ENCODE data around the gene DCST1. TPM values are rescaled to one million over a fixed set of nuclear protein-coding genes. Genes with fewer than 3 reads are reported as not detected.

DCST1 gene
- total RNA-seq, 1 experiment from 2014 or later = 0.32 TPM

DNA sequence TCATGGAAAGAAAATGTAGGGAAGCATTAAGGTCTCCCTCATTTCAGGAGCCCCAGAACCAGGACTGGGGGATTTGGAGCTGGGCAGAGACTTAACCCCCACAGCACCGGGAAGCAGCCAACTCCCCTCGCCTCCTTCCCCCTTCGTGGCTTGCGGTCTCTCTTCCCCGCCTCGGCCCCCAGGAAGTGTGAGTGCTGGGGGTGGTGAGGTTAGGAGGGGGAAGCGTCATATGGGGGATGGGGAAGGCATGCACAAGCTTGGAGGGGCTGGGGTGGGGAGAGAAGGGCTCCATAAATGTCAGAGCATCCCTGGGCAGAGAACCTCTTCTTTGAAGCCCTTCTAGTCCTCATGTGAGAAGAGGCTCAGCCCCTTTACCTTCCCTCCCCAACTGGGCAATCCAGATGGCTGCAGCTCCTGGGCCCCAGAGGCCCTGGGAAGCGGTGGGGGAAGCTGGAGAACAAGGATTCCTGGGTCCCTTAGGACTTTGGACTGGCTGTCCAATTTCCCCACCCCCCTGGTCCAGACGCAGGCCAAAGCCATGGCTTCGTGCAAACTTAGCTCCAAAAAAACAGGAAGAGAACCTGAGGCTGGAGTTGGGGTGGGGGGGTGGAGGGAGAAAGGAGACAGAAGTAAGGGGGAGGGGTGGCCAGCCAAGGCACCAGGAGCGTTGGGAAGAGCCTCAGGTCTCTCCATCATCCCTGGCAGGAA, 23.3 kb upstream of the DCST1 start:
- peaks cover 7 to 14% of the 10 kb centered on the region in 2 experiments; a peak in 3 of 4 replicates for H3K36me3 ChIP-seq (ENCODE audit: control insufficient read depth in 1 of 2, insufficient read depth in 2 of 2, low read length in 2 of 2)
- ChIA-PET RAD21 (ENCODE audit: low non-redundant PET in 1 of 2, low total read pairs in 2 of 2, uncharacterized antibody in 2 of 2, unreplicated experiment in 2 of 2) (interaction anchor here in 1 of 2 experiments (1.1 kb wide), 1 partner anchor 34 kb away, joined by 4 read pairs; no protein-coding TSS in a partner anchor), CTCF (no interaction called here), POLR2A (no interaction called here)
- BruUV-seq (replicated peaks) = no TSS peak
- H3K4me2 ChIP-seq (ENCODE audit: low read length) = no peak overlapping the region
- peaks cover 74% of the 10 kb centered on the region for H3K79me2 ChIP-seq (ENCODE audit: insufficient read depth, low read length)
- no peak overlapping the region for H3K27ac ChIP-seq (ENCODE audit: low read depth, low read length)
- TF ChIP-seq SIN3A (IDR thresholded peaks at IDR 0.05; ENCODE audit: low read depth) (no peak), SRF (IDR thresholded peaks at IDR 0.05; ENCODE audit: low read depth) (no peak)
- H3K9ac ChIP-seq (ENCODE audit: low read length) = no peak overlapping the region
- H4K20me1 ChIP-seq (ENCODE audit: insufficient read depth) = no peaks in the 10 kb centered on the region
- H3K9me3 ChIP-seq (ENCODE audit: control insufficient read depth in 1 of 2, insufficient read depth in 1 of 2, low read depth in 1 of 2, low read length in 2 of 2) = no peaks in the 10 kb centered on the region
- intact Hi-C loops (cut with micrococcal nuclease) = no loop called here
- H3K9me2 ChIP-seq (ENCODE audit: insufficient read depth) = no peaks in the 10 kb centered on the region
- ATAC-seq (no peak), DNase-seq (ENCODE audit: low read depth, low spot score) (no peak)
- H3K4me3 ChIP-seq (replicated peaks in 1 of 2; ENCODE audit: low read depth in 1 of 2, low read length in 2 of 2) = no peak overlapping the region
- no peak overlapping the region for H2AFZ ChIP-seq (ENCODE audit: low read depth, low read length, poor library complexity, severe bottlenecking)
- peaks cover 10 to 69% of the 10 kb centered on the region in 2 experiments for H3K4me1 ChIP-seq (ENCODE audit: control insufficient read depth in 1 of 2, insufficient read depth in 2 of 2, low read length in 2 of 2)
- no peaks in the 10 kb centered on the region for H3K27me3 ChIP-seq (ENCODE audit: insufficient read depth, low read length)

GRCh38 chr1:155011004-155011416, 22.6 kb upstream of the DCST1 start:
- no peak for TF ChIP-seq YY1 (IDR thresholded peaks at IDR 0.05; ENCODE audit: extremely low read depth, insufficient replicate concordance, low read depth, low read length)
- TF ChIP-seq JUND (IDR thresholded peaks at IDR 0.05) = no peak
- no peak for TF ChIP-seq TCF7L2 (IDR thresholded peaks at IDR 0.05; ENCODE audit: borderline replicate concordance, extremely low read depth, insufficient read depth, insufficient read length)
- TF ChIP-seq FOSL1 (IDR thresholded peaks at IDR 0.05; ENCODE audit: low read depth) = no peak
- TF ChIP-seq EZH2phosphoT487 (IDR thresholded peaks at IDR 0.05; ENCODE audit: borderline replicate concordance) = no peak
- TF ChIP-seq CTCF (IDR thresholded peaks at IDR 0.05 in 2 of 3, conservative IDR thresholded peaks at IDR 0.05 in 1 of 3; ENCODE audit: borderline replicate concordance in 1 of 3, insufficient read depth in 1 of 3, low read depth in 2 of 3, low read length in 2 of 3) = no peak
- TF ChIP-seq SRF (IDR thresholded peaks at IDR 0.05; ENCODE audit: low read depth) = no peak
- no peak for TF ChIP-seq CEBPB (IDR thresholded peaks at IDR 0.05; ENCODE audit: low read depth)
- no peak for TF ChIP-seq POLR2AphosphoS5 (IDR thresholded peaks at IDR 0.05; ENCODE audit: low read depth, low read length)
- TF ChIP-seq, protein P1, sequence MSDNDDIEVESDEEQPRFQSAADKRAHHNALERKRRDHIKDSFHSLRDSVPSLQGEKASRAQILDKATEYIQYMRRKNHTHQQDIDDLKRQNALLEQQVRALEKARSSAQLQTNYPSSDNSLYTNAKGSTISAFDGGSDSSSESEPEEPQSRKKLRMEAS (IDR thresholded peaks at IDR 0.05) = no peak
- TF ChIP-seq CBX3 (IDR thresholded peaks at IDR 0.05; ENCODE audit: low read depth) = no peak
- TF ChIP-seq SP1 (IDR thresholded peaks at IDR 0.05; ENCODE audit: low read depth) = no peak
- no peak for TF ChIP-seq ZNF274 (IDR thresholded peaks at IDR 0.05; ENCODE audit: low read depth, low read length)
- Histone ChIP-seq H3K4me1 (ENCODE audit: control insufficient read depth in 1 of 2, insufficient read depth in 2 of 2, low read length in 2 of 2) (peaks cover 7 to 63% of the 10 kb centered on the region in 2 experiments), H3K79me2 (ENCODE audit: insufficient read depth, low read length) (peaks cover 68% of the 10 kb centered on the region), H3K36me3 (ENCODE audit: control insufficient read depth in 1 of 2, insufficient read depth in 2 of 2, low read length in 2 of 2) (peaks cover 10 to 18% of the 10 kb centered on the region in 2 experiments; a peak in 3 of 4 replicates), H3K27ac (ENCODE audit: low read depth, low read length) (no peak overlapping the region), H4K20me1 (ENCODE audit: insufficient read depth) (no peaks in the 10 kb centered on the region), H2AFZ (ENCODE audit: low read depth, low read length, poor library complexity, severe bottlenecking) (no peak overlapping the region), H3K4me2 (ENCODE audit: low read length) (no peak overlapping the region), H3K9me2 (ENCODE audit: insufficient read depth) (no peaks in the 10 kb centered on the region), H3K4me3 (replicated peaks in 1 of 2; ENCODE audit: low read depth in 1 of 2, low read length in 2 of 2) (no peak overlapping the region), H3K27me3 (ENCODE audit: insufficient read depth, low read length) (no peaks in the 10 kb centered on the region), H3K9me3 (ENCODE audit: control insufficient read depth in 1 of 2, insufficient read depth in 1 of 2, low read depth in 1 of 2, low read length in 2 of 2) (no peaks in the 10 kb centered on the region), H3K9ac (ENCODE audit: low read length) (no peak overlapping the region)
- BruUV-seq (replicated peaks) = no TSS peak
- POLR2A ChIA-PET = no interaction called here
- no peak for DNase-seq (ENCODE audit: low read depth, low spot score)
- CTCF ChIA-PET = no interaction called here
- ATAC-seq = no peak
- intact Hi-C loops (cut with micrococcal nuclease) = no loop called here
- RAD21 ChIA-PET (ENCODE audit: low non-redundant PET in 1 of 2, low total read pairs in 2 of 2, uncharacterized antibody in 2 of 2, unreplicated experiment in 2 of 2) = interaction anchor here in 1 of 2 experiments (1.1 kb wide), 1 partner anchor 33 kb away, joined by 4 read pairs; no protein-coding TSS in a partner anchor
